Liver (tissue), 9 donors: Measurements from ENCODE around the gene COLEC11. TPM values are rescaled to one million over a fixed set of nuclear protein-coding genes. Genes with fewer than 3 reads are reported as not detected.

Experiments
- DNase-seq: peaks from one replicate; pipeline ENCODE4 v3.0.0-alpha.2; 2017; ENCODE audit warnings: low spot score
- H3K27ac ChIP-seq, 2 donors: one replicate each; pipeline ENCODE4 v1.7.0; 2013; ENCODE audit warnings: inconsistent platforms in 2 of 2, low read length in 2 of 2, control low read depth in 1 of 2, low read depth in 1 of 2, mild to moderate bottlenecking in 1 of 2
- H3K27me3 ChIP-seq, 4 donors: one replicate each; pipeline versions ENCODE4 v1.6.1 to v1.7.0; 2013; ENCODE audit warnings: low read length in 3 of 4, inconsistent platforms in 1 of 4, mild to moderate bottlenecking in 1 of 4, moderate library complexity in 1 of 4; ENCODE audit not compliant: control insufficient read depth in 4 of 4, insufficient read depth in 4 of 4
- H3K36me3 ChIP-seq, 4 donors: one replicate each; pipeline versions ENCODE4 v1.6.1 to v1.7.0; 2013; ENCODE audit warnings: low read length in 3 of 4, mild to moderate bottlenecking in 3 of 4, low read depth in 1 of 4, moderate library complexity in 1 of 4; ENCODE audit not compliant: control insufficient read depth in 4 of 4, insufficient read depth in 3 of 4
- H3K4me1 ChIP-seq, 4 donors: one replicate each; pipeline versions ENCODE4 v1.6.1 to v1.7.0; 2013; ENCODE audit warnings: low read length in 3 of 4, mild to moderate bottlenecking in 3 of 4, moderate library complexity in 1 of 4; ENCODE audit not compliant: control insufficient read depth in 4 of 4, insufficient read depth in 4 of 4
- H3K4me3 ChIP-seq, 3 donors: one replicate each; pipeline versions ENCODE4 v1.6.1 to v1.7.0; 2013; ENCODE audit warnings: low read length in 3 of 3, control low read depth in 1 of 3, low read depth in 1 of 3, mild to moderate bottlenecking in 1 of 3
- H3K9ac ChIP-seq, 2 donors: one replicate each; pipeline ENCODE4 v1.7.0; 2013; ENCODE audit warnings: low read length in 2 of 2, mild to moderate bottlenecking in 2 of 2, moderate library complexity in 2 of 2, control low read depth in 1 of 2, low read depth in 1 of 2
- H3K9me3 ChIP-seq, 4 donors: one replicate each; pipeline versions ENCODE4 v1.6.1 to v1.7.0; 2013; ENCODE audit warnings: low read length in 3 of 4; ENCODE audit not compliant: control insufficient read depth in 4 of 4
- ATF3 ChIP-seq: IDR thresholded peaks from 2 replicates; pipeline ENCODE4 v1.6.1; 2016; ENCODE audit warnings: antibody characterized with exemption
- CTCF ChIP-seq: fragments of 150-350 bp; IDR thresholded peaks from 2 replicates; pipeline ENCODE4 v1.5.1; 2017; ENCODE audit warnings: improper control_type of control experiment, low read depth, low read length; ENCODE audit not compliant: missing input control
- EGR1 ChIP-seq, 2 donors: IDR thresholded peaks; 2 replicates each; pipeline ENCODE4 v1.6.1; 2016 to 2018; ENCODE audit warnings: antibody characterized with exemption in 2 of 2, low read depth in 2 of 2
- FOXA1 ChIP-seq: IDR thresholded peaks from 2 replicates; pipeline ENCODE4 v1.6.1; 2016; ENCODE audit warnings: antibody characterized with exemption
- FOXA2 ChIP-seq: IDR thresholded peaks from 2 replicates; pipeline ENCODE4 v1.6.1; 2016; ENCODE audit warnings: antibody characterized with exemption
- GABPA ChIP-seq, 2 donors: IDR thresholded peaks in 1 of 2; conservative IDR thresholded peaks in 1 of 2; 2 replicates each; pipeline ENCODE4 v1.6.1; 2016; ENCODE audit warnings: antibody characterized with exemption in 2 of 2, mild to moderate bottlenecking in 1 of 2, moderate library complexity in 1 of 2
- HNF4A ChIP-seq, 2 donors: conservative IDR thresholded peaks; 2 replicates each; pipeline ENCODE4 v1.6.1; 2016; ENCODE audit warnings: antibody characterized with exemption in 2 of 2, mild to moderate bottlenecking in 2 of 2
- JUND ChIP-seq, 2 donors: IDR thresholded peaks; 2 replicates each; pipeline ENCODE4 v1.6.1; 2016; ENCODE audit warnings: antibody characterized with exemption in 2 of 2
- MAX ChIP-seq: IDR thresholded peaks from 2 replicates; pipeline ENCODE4 v1.6.1; 2016; ENCODE audit warnings: antibody characterized with exemption
- NR2F2 ChIP-seq: IDR thresholded peaks from 2 replicates; pipeline ENCODE4 v1.6.1; 2016; ENCODE audit warnings: antibody characterized with exemption
- RAD21 ChIP-seq, 2 donors: IDR thresholded peaks; 2 replicates each; pipeline ENCODE4 v1.6.1; 2016; ENCODE audit warnings: antibody characterized with exemption in 2 of 2, mild to moderate bottlenecking in 2 of 2
- REST ChIP-seq: IDR thresholded peaks from 2 replicates; pipeline ENCODE4 v1.6.1; 2016; ENCODE audit warnings: antibody characterized with exemption, mild to moderate bottlenecking
- RXRA ChIP-seq, 2 donors: IDR thresholded peaks; 2 replicates each; pipeline ENCODE4 v1.6.1; 2017 to 2018; ENCODE audit warnings: antibody characterized with exemption in 2 of 2, mild to moderate bottlenecking in 1 of 2
- SP1 ChIP-seq: IDR thresholded peaks from 2 replicates; pipeline ENCODE4 v1.6.1; 2018; ENCODE audit warnings: antibody characterized with exemption, mild to moderate bottlenecking
- TAF1 ChIP-seq: conservative IDR thresholded peaks from 2 replicates; pipeline ENCODE4 v1.6.1; 2016; ENCODE audit warnings: antibody characterized with exemption, mild to moderate bottlenecking
- YY1 ChIP-seq: IDR thresholded peaks from 2 replicates; pipeline ENCODE4 v1.6.1; 2016; ENCODE audit warnings: antibody characterized with exemption, mild to moderate bottlenecking
- ZBTB33 ChIP-seq: IDR thresholded peaks from 2 replicates; pipeline ENCODE4 v1.6.1; 2016; ENCODE audit warnings: antibody characterized with exemption
- WGBS: extraction: QIAGEN DNeasy Blood & Tissue Kit; methylation state at CpG from one replicate; pipeline ENCODE4 v1.1.7; 2013; 5-methylcytosine and 5-hydroxymethylcytosine counted together
- polyA plus RNA-seq, 2 donors: library from polyadenylated mRNA; stranded (reverse) in 1 of 2; unstranded in 1 of 2; fragments of 200-250 nt in 1 of 2; fragments of >200 nt in 1 of 2; fragmentation: Nextera tagmentation in 1 of 2; extraction: Ambion mirVana in 1 of 2; gene quantifications; one replicate each; pipeline versions ENCODE4 v1.2.1 to v1.2.3, GENCODE V29; 2013 to 2015
- total RNA-seq, 2 donors: library from RNA; depleted of rRNA; stranded (reverse); fragments of >200 nt; gene quantifications; one replicate each; pipeline ENCODE4 v1.2.3, GENCODE V29; 2014
- donor health status: healthy.
- donor health status: healthy.
- donor health status: healthy.
- donor health status: healthy.
- donor health status: healthy.

The COLEC11 gene
- total and polyA plus RNA-seq, 4 donors: 31.0 to 100 (median 70.9) TPM

- Histone ChIP-seq H3K27me3 (no peaks in the 10 kb centered on the region), H3K4me1 (no peaks in the 10 kb centered on the region), H3K9me3 (no peaks in the 10 kb centered on the region), H3K9ac (no peak overlapping the region), H3K4me3 (no peak overlapping the region), H3K36me3 (no peaks in the 10 kb centered on the region), H3K27ac (no peak overlapping the region)
- peak; percentile 22 for DNase-seq
- WGBS: 79% methylated on average over 33 of the region's 33 CpGs
- TF ChIP-seq MAX: no peak
- TF ChIP-seq FOXA2: no peak
- TF ChIP-seq JUND (IDR thresholded peaks at IDR 0.05): no peak
- no peak for TF ChIP-seq GABPA (IDR thresholded peaks at IDR 0.05 in 1 of 2, conservative IDR thresholded peaks at IDR 0.05 in 1 of 2)
- TF ChIP-seq RAD21 (IDR thresholded peaks at IDR 0.05): no peak
- no peak for TF ChIP-seq NR2F2
- TF ChIP-seq REST: no peak
- no peak for TF ChIP-seq CTCF
- TF ChIP-seq HNF4A (conservative IDR thresholded peaks at IDR 0.05): no peak
- TF ChIP-seq YY1: no peak
- TF ChIP-seq SP1: no peak
- no peak for TF ChIP-seq ZBTB33
Observed at GRCh38 chr2:3633089-3633981, 38.4 kb downstream of the COLEC11 start.

GRCh38 chr2:3633982-3634595, 39.2 kb downstream of the COLEC11 start:
- peak; percentile 14 for DNase-seq
- no peaks in the 10 kb centered on the region for H3K27me3 ChIP-seq
- H3K36me3 ChIP-seq: no peaks in the 10 kb centered on the region
- H3K9ac ChIP-seq: no peak overlapping the region
- no peaks in the 10 kb centered on the region for H3K4me1 ChIP-seq
- 88% methylated on average over 11 of the region's 11 CpGs for WGBS
- no peaks in the 10 kb centered on the region for H3K9me3 ChIP-seq
- no peak overlapping the region for H3K27ac ChIP-seq
- H3K4me3 ChIP-seq: no peak overlapping the region
- no peak for TF ChIP-seq SP1
- no peak for TF ChIP-seq FOXA1
- TF ChIP-seq GABPA (IDR thresholded peaks at IDR 0.05 in 1 of 2, conservative IDR thresholded peaks at IDR 0.05 in 1 of 2): no peak
- no peak for TF ChIP-seq MAX
- no peak for TF ChIP-seq FOXA2
- no peak for TF ChIP-seq EGR1 (IDR thresholded peaks at IDR 0.05; ENCODE audit: low read depth in 2 of 2)
- no peak for TF ChIP-seq RAD21 (IDR thresholded peaks at IDR 0.05)
- no peak for TF ChIP-seq NR2F2
- TF ChIP-seq YY1: no peak
- TF ChIP-seq REST: no peak
- no peak for TF ChIP-seq ATF3
- no peak for TF ChIP-seq TAF1
- no peak for TF ChIP-seq HNF4A (conservative IDR thresholded peaks at IDR 0.05)
- no peak for TF ChIP-seq RXRA (IDR thresholded peaks at IDR 0.05)
- no peak for TF ChIP-seq JUND (IDR thresholded peaks at IDR 0.05)
